Karpas-422 (cell line): ENCODE data around the gene TNFRSF8. TPM values are rescaled to one million over a fixed set of nuclear protein-coding genes. Genes with fewer than 3 reads are reported as not detected.

ENCODE experiments used
- DNase-seq: peaks from one replicate; pipeline ENCODE4 v3.0.0-alpha.2; 2015
- H2AFZ ChIP-seq: fragments of 200-600 bp; sonication (generic); 2 replicates; pipeline ENCODE4 v1.6.1; 2014; ENCODE audit warnings: antibody characterized with exemption, low read length, mixed read lengths
- H3K27ac ChIP-seq: fragments of 200-600 bp; sonication (generic); 2 replicates; pipeline ENCODE4 v1.5.1; 2014; ENCODE audit warnings: mild to moderate bottlenecking, low read length, moderate library complexity
- H3K27me3 ChIP-seq: fragments of 200-600 bp; sonication (generic); 2 replicates; pipeline ENCODE4 v1.6.1; 2014; ENCODE audit warnings: low read length, mixed read lengths
- H3K36me3 ChIP-seq: fragments of 200-600 bp; sonication (generic); 2 replicates; pipeline ENCODE4 v1.6.1; 2014; ENCODE audit warnings: low read length, mixed read lengths; ENCODE audit not compliant: insufficient read depth
- H3K4me1 ChIP-seq: fragments of 200-600 bp; sonication (generic); 2 replicates; pipeline ENCODE4 v1.6.1; 2014; ENCODE audit warnings: mild to moderate bottlenecking, low read length, mixed read lengths
- H3K4me2 ChIP-seq: fragments of 200-600 bp; sonication (generic); 2 replicates; pipeline ENCODE4 v1.6.1; 2014; ENCODE audit warnings: low read length, low read depth, mild to moderate bottlenecking; ENCODE audit not compliant: poor library complexity, severe bottlenecking
- H3K4me3 ChIP-seq: fragments of 200-600 bp; sonication (generic); 2 replicates; pipeline ENCODE4 v1.5.1; 2014; ENCODE audit warnings: mild to moderate bottlenecking, antibody characterized with exemption, low read length, mixed read lengths
- H3K79me2 ChIP-seq: fragments of 200-600 bp; sonication (generic); 2 replicates; pipeline ENCODE4 v1.6.1; 2014; ENCODE audit warnings: mild to moderate bottlenecking, low read length, mixed read lengths
- H3K9ac ChIP-seq: fragments of 200-600 bp; sonication (generic); 2 replicates; pipeline ENCODE4 v1.6.0; 2014; ENCODE audit warnings: low read length
- H3K9me2 ChIP-seq: fragments of 200-600 bp; sonication (generic), shearing (Covaris generic); replicated peaks from 2 replicates; pipeline ENCODE4 v1.6.0; 2014; ENCODE audit warnings: mild to moderate bottlenecking, low read length, moderate library complexity; ENCODE audit not compliant: insufficient read depth
- H3K9me3 ChIP-seq: fragments of 300-700, 200-600 bp; sonication (generic); 2 replicates; pipeline ENCODE4 v1.6.1; 2014; ENCODE audit warnings: low read length, mixed read lengths
- H4K20me1 ChIP-seq: fragments of 200-600 bp; sonication (generic); 2 replicates; pipeline ENCODE4 v1.6.1; 2014; ENCODE audit warnings: mild to moderate bottlenecking, antibody characterized with exemption, low read length, low read depth; ENCODE audit not compliant: insufficient read depth
- total RNA-seq: library from RNA; depleted of rRNA; stranded (reverse); fragments of >200 nt; shearing (Covaris generic); gene quantifications from 2 replicates; pipeline ENCODE4 v1.2.3, GENCODE V29; 2014; ENCODE audit warnings: low replicate concordance

TNFRSF8 gene
- total RNA-seq, 1 experiment from 2014 or later, result not detected

- Histone ChIP-seq H3K4me1 (no peaks in the 10 kb centered on the region), H3K4me2 (no peak overlapping the region), H3K9ac (no peak overlapping the region), H4K20me1 (peaks cover 7% of the 10 kb centered on the region; the same call in 1 of the 2 replicates), H3K36me3 (no peaks in the 10 kb centered on the region), H3K79me2 (no peaks in the 10 kb centered on the region), H3K9me3 (no peaks in the 10 kb centered on the region), H3K4me3 (no peak overlapping the region), H3K27ac (no peak overlapping the region), H3K9me2 (no peaks in the 10 kb centered on the region), H2AFZ (no peak overlapping the region), H3K27me3 (no peaks in the 10 kb centered on the region)
- no peak for DNase-seq
Observed at GRCh38 chr1:12149791-12150175, 86.7 kb downstream of the TNFRSF8 start.

- no peak overlapping the region for H3K9ac ChIP-seq
- H3K79me2 ChIP-seq, result no peaks in the 10 kb centered on the region
- H3K9me2 ChIP-seq, result no peaks in the 10 kb centered on the region
- DNase-seq, result no peak
- no peaks in the 10 kb centered on the region for H3K27me3 ChIP-seq
- no peak overlapping the region for H3K4me2 ChIP-seq
- H2AFZ ChIP-seq, result no peak overlapping the region
- H3K4me1 ChIP-seq, result no peaks in the 10 kb centered on the region
- no peak overlapping the region for H3K4me3 ChIP-seq
- H3K9me3 ChIP-seq, result no peaks in the 10 kb centered on the region
- H4K20me1 ChIP-seq, result no peaks in the 10 kb centered on the region; the same call in 1 of the 2 replicates
- H3K36me3 ChIP-seq, result no peaks in the 10 kb centered on the region
- no peak overlapping the region for H3K27ac ChIP-seq
Observed at GRCh38 chr1:12150456-12151200, 87.5 kb downstream of the TNFRSF8 start.

DNA sequence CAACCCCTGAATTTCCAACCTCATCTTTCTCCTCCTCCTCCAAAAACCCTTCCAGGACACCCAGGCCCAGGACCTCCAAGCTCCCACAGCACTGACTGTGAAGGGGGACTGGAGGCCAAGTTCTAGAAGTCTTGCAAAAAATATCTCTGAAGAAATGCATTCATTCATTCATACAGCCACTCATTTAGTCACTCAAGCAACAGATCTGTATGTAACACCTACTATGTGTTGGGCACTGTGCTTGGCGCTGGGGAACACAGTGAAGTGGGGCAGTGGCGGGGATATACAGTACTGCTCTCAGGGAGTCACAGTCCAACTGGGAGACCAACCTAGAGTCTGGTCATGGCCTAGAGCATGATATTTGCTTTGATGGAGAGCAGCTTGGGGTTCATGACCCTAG is 88.4 kb downstream of the TNFRSF8 start:
- H3K4me3 ChIP-seq, result no peak overlapping the region
- no peaks in the 10 kb centered on the region for H3K9me2 ChIP-seq
- H4K20me1 ChIP-seq, result no peaks in the 10 kb centered on the region; the same call in 1 of the 2 replicates
- H3K9me3 ChIP-seq, result no peaks in the 10 kb centered on the region
- H3K36me3 ChIP-seq, result no peaks in the 10 kb centered on the region
- no peak for DNase-seq
- H3K27ac ChIP-seq, result no peak overlapping the region
- H2AFZ ChIP-seq, result no peak overlapping the region
- H3K9ac ChIP-seq, result no peak overlapping the region
- no peaks in the 10 kb centered on the region for H3K4me1 ChIP-seq
- no peaks in the 10 kb centered on the region for H3K79me2 ChIP-seq
- no peaks in the 10 kb centered on the region for H3K27me3 ChIP-seq
- H3K4me2 ChIP-seq, result no peak overlapping the region

DNA sequence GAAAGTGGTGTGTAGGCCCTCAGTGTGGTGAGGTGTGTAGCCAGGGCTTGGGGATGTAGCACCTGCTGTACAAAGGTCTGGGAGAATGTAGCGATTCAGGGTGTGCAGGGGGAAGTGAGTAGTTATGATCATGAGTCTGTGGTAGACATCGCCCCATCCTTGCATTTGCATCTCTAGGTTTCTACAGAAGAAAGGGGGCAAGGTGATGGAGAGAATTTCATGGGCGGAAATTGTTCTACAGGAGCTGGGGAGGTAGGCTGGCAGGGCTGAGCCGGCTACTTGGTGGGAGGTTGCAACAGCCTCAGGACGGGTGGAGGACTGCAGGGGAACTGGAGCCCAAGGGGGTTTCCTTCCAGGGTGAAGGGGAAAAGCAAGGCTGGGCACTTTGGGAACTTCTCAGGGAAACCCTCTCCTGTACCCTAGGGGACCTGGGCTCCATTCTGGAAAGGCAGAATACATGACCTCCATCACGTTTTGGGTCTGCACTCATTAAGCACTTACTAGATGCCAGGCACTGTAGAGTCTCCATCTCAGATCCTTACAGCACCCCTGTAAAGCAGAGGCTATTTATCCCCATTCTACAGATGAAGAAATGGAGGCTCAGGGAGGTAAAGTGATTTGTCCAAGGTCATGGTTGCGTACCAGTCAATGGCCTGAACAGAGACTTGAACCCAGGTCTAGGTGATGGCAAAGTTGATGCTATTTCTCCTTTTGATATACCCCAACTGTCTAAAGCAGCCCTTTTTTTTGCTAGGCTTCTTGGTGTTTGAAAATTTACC is 89.2 kb downstream of the TNFRSF8 start:
- no peak overlapping the region for H3K4me3 ChIP-seq
- H4K20me1 ChIP-seq, result no peaks in the 10 kb centered on the region; the same call in 1 of the 2 replicates
- H3K4me1 ChIP-seq, result no peaks in the 10 kb centered on the region
- no peak overlapping the region for H3K9ac ChIP-seq
- no peaks in the 10 kb centered on the region for H3K79me2 ChIP-seq
- no peak overlapping the region for H3K27ac ChIP-seq
- no peaks in the 10 kb centered on the region for H3K9me3 ChIP-seq
- no peaks in the 10 kb centered on the region for H3K9me2 ChIP-seq
- H2AFZ ChIP-seq, result no peak overlapping the region
- peak; percentile 66 for DNase-seq
- no peaks in the 10 kb centered on the region for H3K36me3 ChIP-seq
- H3K27me3 ChIP-seq, result no peaks in the 10 kb centered on the region
- no peak overlapping the region for H3K4me2 ChIP-seq

- Histone ChIP-seq H3K27ac (no peak overlapping the region), H4K20me1 (no peaks in the 10 kb centered on the region; the same call in 1 of the 2 replicates), H3K79me2 (no peaks in the 10 kb centered on the region), H3K27me3 (no peaks in the 10 kb centered on the region), H3K9me2 (no peaks in the 10 kb centered on the region), H3K36me3 (no peaks in the 10 kb centered on the region), H2AFZ (no peak overlapping the region), H3K4me1 (no peaks in the 10 kb centered on the region), H3K4me2 (no peak overlapping the region), H3K9me3 (no peaks in the 10 kb centered on the region), H3K9ac (no peak overlapping the region), H3K4me3 (no peak overlapping the region)
- no peak for DNase-seq
Observed at GRCh38 chr1:12153181-12153785, 90.2 kb downstream of the TNFRSF8 start.

GRCh38 chr1:12155328-12155727 is 92.2 kb downstream of the TNFRSF8 start:
- H3K4me3 ChIP-seq, result no peak overlapping the region
- no peaks in the 10 kb centered on the region for H3K4me1 ChIP-seq
- H4K20me1 ChIP-seq, result no peaks in the 10 kb centered on the region; the same call in 1 of the 2 replicates
- H3K79me2 ChIP-seq, result no peaks in the 10 kb centered on the region
- H3K9me2 ChIP-seq, result no peaks in the 10 kb centered on the region
- H3K27me3 ChIP-seq, result no peaks in the 10 kb centered on the region
- H3K4me2 ChIP-seq, result no peak overlapping the region
- H3K9me3 ChIP-seq, result no peaks in the 10 kb centered on the region
- no peak overlapping the region for H3K9ac ChIP-seq
- DNase-seq, result no peak
- no peak overlapping the region for H2AFZ ChIP-seq
- no peak overlapping the region for H3K27ac ChIP-seq
- no peaks in the 10 kb centered on the region for H3K36me3 ChIP-seq

- Histone ChIP-seq H3K4me3 (no peak overlapping the region), H2AFZ (no peak overlapping the region), H3K27ac (no peak overlapping the region), H3K4me2 (no peak overlapping the region), H4K20me1 (peaks cover 3% of the 10 kb centered on the region; the same call in 1 of the 2 replicates), H3K27me3 (no peaks in the 10 kb centered on the region), H3K9me2 (no peaks in the 10 kb centered on the region), H3K36me3 (no peaks in the 10 kb centered on the region), H3K9ac (no peak overlapping the region), H3K79me2 (no peaks in the 10 kb centered on the region), H3K4me1 (no peaks in the 10 kb centered on the region), H3K9me3 (no peaks in the 10 kb centered on the region)
- DNase-seq, result no peak
Observed at GRCh38 chr1:12157366-12158231, 94.5 kb downstream of the TNFRSF8 start.
